ENCODE results near the gene KDSR.

KDSR gene

GRCh38 chr18:63283305-63284094, 83.5 kb downstream of the KDSR start:
- DNase-seq (ENCODE audit: low spot score) = no peak

GRCh38 chr18:63282793-63283192, 84.2 kb downstream of the KDSR start:
- no peak for DNase-seq (ENCODE audit: low spot score)
